ENCODE data around the gene HOXA10.
A peak's percentile ranks its signal among the peaks of the same experiment; 100 is the strongest.

HOXA10 gene

GRCh38 chr7:27143023-27143949 lies 30.8 kb downstream of the HOXA10 start, which contains the start of gene HOXA5:
TSS of gene HOXA5 (minus strand) at chr7:27143681. CDS start at chr7:27143607, 74 bp downstream.
- no peaks in the 10 kb centered on the region for H3K36me3 ChIP-seq (ENCODE audit: control insufficient read depth, insufficient read depth, low read length)
- no peak within 1 kb of the TSS for H3K9ac ChIP-seq (ENCODE audit: low read depth, low read length)
- peak within 1 kb of the TSS; percentile 60 for H3K4me3 ChIP-seq (ENCODE audit: low read depth, low read length)
- peaks cover 4% of the 10 kb centered on the region; the same call in 1 of the 2 replicates for H3K4me1 ChIP-seq (ENCODE audit: control insufficient read depth, insufficient read depth, low read length)
- H3K27ac ChIP-seq (ENCODE audit: low read depth, low read length): no peak within 1 kb of the TSS
- H3K27me3 ChIP-seq (ENCODE audit: control insufficient read depth, insufficient read depth, low read length): peaks cover 100% of the 10 kb centered on the region
- no peaks in the 10 kb centered on the region for H3K9me3 ChIP-seq (ENCODE audit: control insufficient read depth, insufficient read depth, low read length)

GRCh38 chr7:27142580-27143022 lies 31.5 kb downstream of the HOXA10 start:
- Histone ChIP-seq H3K27ac (ENCODE audit: low read depth, low read length) (no peak overlapping the region), H3K27me3 (ENCODE audit: control insufficient read depth, insufficient read depth, low read length) (peaks cover 100% of the 10 kb centered on the region), H3K4me1 (ENCODE audit: control insufficient read depth, insufficient read depth, low read length) (peaks cover 4% of the 10 kb centered on the region; the same call in 1 of the 2 replicates), H3K4me3 (ENCODE audit: low read depth, low read length) (peak overlapping the region; percentile 60; the same call in 1 of the 2 replicates), H3K9me3 (ENCODE audit: control insufficient read depth, insufficient read depth, low read length) (no peaks in the 10 kb centered on the region), H3K36me3 (ENCODE audit: control insufficient read depth, insufficient read depth, low read length) (no peaks in the 10 kb centered on the region), H3K9ac (ENCODE audit: low read depth, low read length) (no peak overlapping the region)

- Histone ChIP-seq H3K36me3 (ENCODE audit: control insufficient read depth, insufficient read depth, low read length) (no peaks in the 10 kb centered on the region), H3K9ac (ENCODE audit: low read depth, low read length) (no peak overlapping the region), H3K4me3 (ENCODE audit: low read depth, low read length) (no peak overlapping the region)
These were observed 32.1 kb downstream of the HOXA10 start for GRCh38 chr7:27141923-27142579.

GRCh38 chr7:27141137-27141922 lies 32.8 kb downstream of the HOXA10 start:
- H3K27me3 ChIP-seq (ENCODE audit: control insufficient read depth, insufficient read depth, low read length): peaks cover 100% of the 10 kb centered on the region
- H3K27ac ChIP-seq (ENCODE audit: low read depth, low read length): no peak overlapping the region
- H3K4me1 ChIP-seq (ENCODE audit: control insufficient read depth, insufficient read depth, low read length): 0 out of 2 replicates have a peak, but pooled peaks cover 4% of the 10 kb centered on the region
- no peaks in the 10 kb centered on the region for H3K36me3 ChIP-seq (ENCODE audit: control insufficient read depth, insufficient read depth, low read length)
- H3K9me3 ChIP-seq (ENCODE audit: control insufficient read depth, insufficient read depth, low read length): no peaks in the 10 kb centered on the region
- H3K9ac ChIP-seq (ENCODE audit: low read depth, low read length): no peak overlapping the region
- H3K4me3 ChIP-seq (ENCODE audit: low read depth, low read length): no peak overlapping the region

More at GRCh38 chr7:27141923-27142579, 32.1 kb downstream of the HOXA10 start:
- Histone ChIP-seq H3K9me3 (ENCODE audit: control insufficient read depth, insufficient read depth, low read length) (no peaks in the 10 kb centered on the region), H3K4me1 (ENCODE audit: control insufficient read depth, insufficient read depth, low read length) (0 out of 2 replicates have a peak, but pooled peaks cover 4% of the 10 kb centered on the region), H3K27ac (ENCODE audit: low read depth, low read length) (no peak overlapping the region), H3K27me3 (ENCODE audit: control insufficient read depth, insufficient read depth, low read length) (peaks cover 100% of the 10 kb centered on the region)

GRCh38 chr7:27140126-27140857 lies 33.8 kb downstream of the HOXA10 start:
- Histone ChIP-seq H3K27me3 (ENCODE audit: control insufficient read depth, insufficient read depth, low read length) (peaks cover 100% of the 10 kb centered on the region), H3K36me3 (ENCODE audit: control insufficient read depth, insufficient read depth, low read length) (no peaks in the 10 kb centered on the region), H3K4me1 (ENCODE audit: control insufficient read depth, insufficient read depth, low read length) (0 out of 2 replicates have a peak, but pooled peaks cover 4% of the 10 kb centered on the region), H3K27ac (ENCODE audit: low read depth, low read length) (no peak overlapping the region), H3K9ac (ENCODE audit: low read depth, low read length) (no peak overlapping the region), H3K9me3 (ENCODE audit: control insufficient read depth, insufficient read depth, low read length) (no peaks in the 10 kb centered on the region), H3K4me3 (ENCODE audit: low read depth, low read length) (no peak overlapping the region)

GRCh38 chr7:27139334-27140125 lies 34.6 kb downstream of the HOXA10 start:
- Histone ChIP-seq H3K4me1 (ENCODE audit: control insufficient read depth, insufficient read depth, low read length) (0 out of 2 replicates have a peak, but pooled peaks cover 4% of the 10 kb centered on the region), H3K9ac (ENCODE audit: low read depth, low read length) (no peak overlapping the region), H3K27ac (ENCODE audit: low read depth, low read length) (no peak overlapping the region), H3K27me3 (ENCODE audit: control insufficient read depth, insufficient read depth, low read length) (peaks cover 100% of the 10 kb centered on the region), H3K9me3 (ENCODE audit: control insufficient read depth, insufficient read depth, low read length) (no peaks in the 10 kb centered on the region), H3K4me3 (ENCODE audit: low read depth, low read length) (no peak overlapping the region; the same call in 1 of the 2 replicates), H3K36me3 (ENCODE audit: control insufficient read depth, insufficient read depth, low read length) (no peaks in the 10 kb centered on the region)

- no peak overlapping the region for H3K27ac ChIP-seq (ENCODE audit: low read depth, low read length)
- H3K4me1 ChIP-seq (ENCODE audit: control insufficient read depth, insufficient read depth, low read length): 0 out of 2 replicates have a peak, but pooled peaks cover 4% of the 10 kb centered on the region
- no peaks in the 10 kb centered on the region for H3K9me3 ChIP-seq (ENCODE audit: control insufficient read depth, insufficient read depth, low read length)
- H3K4me3 ChIP-seq (ENCODE audit: low read depth, low read length): no peak overlapping the region
- peaks cover 100% of the 10 kb centered on the region for H3K27me3 ChIP-seq (ENCODE audit: control insufficient read depth, insufficient read depth, low read length)
- no peaks in the 10 kb centered on the region for H3K36me3 ChIP-seq (ENCODE audit: control insufficient read depth, insufficient read depth, low read length)
- H3K9ac ChIP-seq (ENCODE audit: low read depth, low read length): no peak overlapping the region
These were observed 35.2 kb downstream of the HOXA10 start for GRCh38 chr7:27138985-27139333.

- H3K4me3 ChIP-seq (ENCODE audit: low read depth, low read length): no peak overlapping the region
- 0 out of 2 replicates have a peak, but pooled peaks cover 3% of the 10 kb centered on the region for H3K4me1 ChIP-seq (ENCODE audit: control insufficient read depth, insufficient read depth, low read length)
- no peak overlapping the region for H3K9ac ChIP-seq (ENCODE audit: low read depth, low read length)
- peaks cover 100% of the 10 kb centered on the region for H3K27me3 ChIP-seq (ENCODE audit: control insufficient read depth, insufficient read depth, low read length)
- H3K36me3 ChIP-seq (ENCODE audit: control insufficient read depth, insufficient read depth, low read length): no peaks in the 10 kb centered on the region
- H3K9me3 ChIP-seq (ENCODE audit: control insufficient read depth, insufficient read depth, low read length): no peaks in the 10 kb centered on the region
- H3K27ac ChIP-seq (ENCODE audit: low read depth, low read length): no peak overlapping the region
These were observed 35.6 kb downstream of the HOXA10 start for GRCh38 chr7:27138472-27138871.

- Histone ChIP-seq H3K36me3 (ENCODE audit: control insufficient read depth, insufficient read depth, low read length) (no peaks in the 10 kb centered on the region), H3K4me1 (ENCODE audit: control insufficient read depth, insufficient read depth, low read length) (no peaks in the 10 kb centered on the region), H3K4me3 (ENCODE audit: low read depth, low read length) (no peak overlapping the region), H3K27me3 (ENCODE audit: control insufficient read depth, insufficient read depth, low read length) (peaks cover 100% of the 10 kb centered on the region), H3K9ac (ENCODE audit: low read depth, low read length) (no peak overlapping the region), H3K9me3 (ENCODE audit: control insufficient read depth, insufficient read depth, low read length) (no peaks in the 10 kb centered on the region), H3K27ac (ENCODE audit: low read depth, low read length) (no peak overlapping the region)
These were observed 36.3 kb downstream of the HOXA10 start for GRCh38 chr7:27137640-27138315.

All from HUES48 (cell line).